ENCODE measurements around the gene CNTN6. TPM values are rescaled to one million over a fixed set of nuclear protein-coding genes. Genes with fewer than 3 reads are reported as not detected.

CNTN6 gene
- total RNA-seq, 1 donor from 2014 or later, result 2.2 TPM

DNA sequence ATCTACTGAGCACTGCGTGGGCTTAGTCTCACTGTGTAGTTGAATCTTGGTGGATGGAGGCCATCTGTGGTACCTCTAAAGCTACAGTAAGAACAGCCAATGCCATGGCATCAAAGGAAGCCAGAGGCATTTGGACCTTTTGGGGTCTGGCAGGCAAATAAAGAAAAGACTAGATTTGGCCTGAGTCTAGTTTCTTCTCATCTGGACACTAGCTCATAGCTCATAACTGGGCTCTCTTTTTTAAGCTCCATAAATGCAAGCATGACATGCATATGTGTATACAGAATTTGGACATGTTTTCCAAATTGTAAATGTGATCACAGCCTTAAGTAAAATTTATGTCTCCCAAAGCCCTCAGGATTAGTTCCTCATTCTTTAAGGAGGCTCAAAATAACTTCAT is 107.5 kb downstream of the CNTN6 start:
- Mint-ChIP-seq H3K36me3 (no peaks in the 10 kb centered on the region), H3K9me3 (no peaks in the 10 kb centered on the region), H3K27ac (no peak overlapping the region), H3K4me1 (no peaks in the 10 kb centered on the region), H3K4me3 (no peak overlapping the region), H3K27me3 (ENCODE audit: insufficient read depth, low read depth) (no peaks in the 10 kb centered on the region)
- Histone ChIP-seq H3K27me3 (no peaks in the 10 kb centered on the region), H2AFZ (replicated peaks) (no peak overlapping the region), H3K9me3 (ENCODE audit: low read depth) (no peaks in the 10 kb centered on the region), H3K4me2 (no peak overlapping the region), H4K20me1 (ENCODE audit: low read depth) (no peaks in the 10 kb centered on the region), H3K4me1 (peaks cover 24% of the 10 kb centered on the region), H3K79me2 (ENCODE audit: low read depth) (no peaks in the 10 kb centered on the region), H3K9ac (no peak overlapping the region), H3F3A (ENCODE audit: low read depth) (peaks cover 8% of the 10 kb centered on the region), H3K36me3 (no peaks in the 10 kb centered on the region), H3K4me3 (no peak overlapping the region), H3K27ac (no peak overlapping the region)
- no peak for DNase-seq (ENCODE audit: low spot score)
- TF ChIP-seq EZH2 (IDR thresholded peaks at IDR 0.05) (no peak), EZH2phosphoT487 (IDR thresholded peaks at IDR 0.05) (no peak)
- TF ChIP-seq, protein P1, sequence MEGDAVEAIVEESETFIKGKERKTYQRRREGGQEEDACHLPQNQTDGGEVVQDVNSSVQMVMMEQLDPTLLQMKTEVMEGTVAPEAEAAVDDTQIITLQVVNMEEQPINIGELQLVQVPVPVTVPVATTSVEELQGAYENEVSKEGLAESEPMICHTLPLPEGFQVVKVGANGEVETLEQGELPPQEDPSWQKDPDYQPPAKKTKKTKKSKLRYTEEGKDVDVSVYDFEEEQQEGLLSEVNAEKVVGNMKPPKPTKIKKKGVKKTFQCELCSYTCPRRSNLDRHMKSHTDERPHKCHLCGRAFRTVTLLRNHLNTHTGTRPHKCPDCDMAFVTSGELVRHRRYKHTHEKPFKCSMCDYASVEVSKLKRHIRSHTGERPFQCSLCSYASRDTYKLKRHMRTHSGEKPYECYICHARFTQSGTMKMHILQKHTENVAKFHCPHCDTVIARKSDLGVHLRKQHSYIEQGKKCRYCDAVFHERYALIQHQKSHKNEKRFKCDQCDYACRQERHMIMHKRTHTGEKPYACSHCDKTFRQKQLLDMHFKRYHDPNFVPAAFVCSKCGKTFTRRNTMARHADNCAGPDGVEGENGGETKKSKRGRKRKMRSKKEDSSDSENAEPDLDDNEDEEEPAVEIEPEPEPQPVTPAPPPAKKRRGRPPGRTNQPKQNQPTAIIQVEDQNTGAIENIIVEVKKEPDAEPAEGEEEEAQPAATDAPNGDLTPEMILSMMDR (IDR thresholded peaks at IDR 0.05), result no peak

DNA sequence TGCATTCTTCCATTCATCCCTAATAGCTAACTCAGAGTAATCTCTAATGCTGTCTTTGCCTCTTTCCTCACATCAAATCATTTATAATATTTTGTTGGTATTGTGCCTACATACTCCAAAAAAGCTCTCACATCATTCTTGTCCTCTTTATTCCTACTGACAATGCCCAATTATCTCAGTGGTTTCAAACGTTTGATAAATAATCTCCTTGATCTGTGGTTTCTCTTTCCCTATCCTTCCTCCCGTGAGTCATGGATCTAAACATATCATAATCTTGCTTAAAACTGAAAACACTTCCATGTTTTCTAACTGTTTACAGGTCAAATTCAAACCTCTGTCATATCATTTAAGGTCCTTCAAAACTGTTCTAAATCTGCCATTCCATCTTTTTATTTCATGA is 115.1 kb downstream of the CNTN6 start:
- TF ChIP-seq, protein P1 (IDR thresholded peaks at IDR 0.05), result no peak
- TF ChIP-seq EZH2phosphoT487 (IDR thresholded peaks at IDR 0.05) (no peak), EZH2 (IDR thresholded peaks at IDR 0.05) (no peak)
- Histone ChIP-seq H3K79me2 (ENCODE audit: low read depth) (no peaks in the 10 kb centered on the region), H2AFZ (replicated peaks) (no peak overlapping the region), H4K20me1 (ENCODE audit: low read depth) (no peaks in the 10 kb centered on the region), H3K27me3 (no peaks in the 10 kb centered on the region), H3K4me3 (no peak overlapping the region), H3K4me2 (no peak overlapping the region), H3K9me3 (ENCODE audit: low read depth) (no peaks in the 10 kb centered on the region), H3K27ac (no peak overlapping the region), H3K9ac (no peak overlapping the region), H3F3A (ENCODE audit: low read depth) (no peaks in the 10 kb centered on the region), H3K4me1 (no peaks in the 10 kb centered on the region), H3K36me3 (no peaks in the 10 kb centered on the region)
- Mint-ChIP-seq H3K9me3 (no peaks in the 10 kb centered on the region), H3K27ac (no peak overlapping the region), H3K36me3 (no peaks in the 10 kb centered on the region), H3K4me1 (peaks cover 3% of the 10 kb centered on the region), H3K4me3 (no peak overlapping the region), H3K27me3 (ENCODE audit: insufficient read depth, low read depth) (no peaks in the 10 kb centered on the region)
- DNase-seq (ENCODE audit: low spot score), result no peak

- Histone ChIP-seq H3K9me3 (ENCODE audit: low read depth) (no peaks in the 10 kb centered on the region), H2AFZ (replicated peaks) (no peak overlapping the region), H3K27me3 (no peaks in the 10 kb centered on the region), H3K4me1 (no peaks in the 10 kb centered on the region), H3K4me2 (no peak overlapping the region), H3F3A (ENCODE audit: low read depth) (no peaks in the 10 kb centered on the region), H3K9ac (no peak overlapping the region), H4K20me1 (ENCODE audit: low read depth) (no peaks in the 10 kb centered on the region), H3K27ac (no peak overlapping the region), H3K4me3 (no peak overlapping the region), H3K36me3 (no peaks in the 10 kb centered on the region), H3K79me2 (ENCODE audit: low read depth) (no peaks in the 10 kb centered on the region)
- Mint-ChIP-seq H3K36me3 (no peaks in the 10 kb centered on the region), H3K4me1 (peaks cover 3% of the 10 kb centered on the region), H3K27ac (no peak overlapping the region), H3K9me3 (no peaks in the 10 kb centered on the region), H3K27me3 (ENCODE audit: insufficient read depth, low read depth) (peaks cover 6% of the 10 kb centered on the region), H3K4me3 (no peak overlapping the region)
- TF ChIP-seq EZH2phosphoT487 (IDR thresholded peaks at IDR 0.05), result no peak
- DNase-seq (ENCODE audit: low spot score), result no peak
Measured at GRCh38 chr3:1214933-1215332, 122.1 kb downstream of the CNTN6 start.

DNA sequence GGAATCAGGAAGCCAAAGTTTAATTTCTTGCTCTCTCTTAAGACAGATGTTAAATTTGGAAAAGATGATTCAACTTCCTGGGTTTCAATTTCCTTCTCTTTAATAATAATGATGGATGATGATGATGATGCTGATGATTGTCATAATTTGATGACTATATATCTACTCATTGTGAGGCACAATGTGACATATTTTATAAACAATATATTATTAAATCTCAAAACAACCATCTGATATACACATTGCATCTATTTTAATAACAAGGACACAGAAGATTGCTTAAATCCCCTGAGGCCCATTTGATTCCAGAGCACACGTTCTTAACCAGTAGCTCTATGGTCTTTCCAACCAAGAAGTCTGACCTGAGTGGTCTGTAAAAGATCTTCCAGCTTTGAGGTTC is 124.0 kb downstream of the CNTN6 start:
- Histone ChIP-seq H3K4me1 (no peaks in the 10 kb centered on the region), H3K79me2 (ENCODE audit: low read depth) (no peaks in the 10 kb centered on the region), H3K36me3 (no peaks in the 10 kb centered on the region), H3K27ac (no peak overlapping the region), H3F3A (ENCODE audit: low read depth) (no peaks in the 10 kb centered on the region), H3K4me3 (no peak overlapping the region), H3K9ac (no peak overlapping the region), H3K27me3 (no peaks in the 10 kb centered on the region), H3K4me2 (no peak overlapping the region), H4K20me1 (ENCODE audit: low read depth) (no peaks in the 10 kb centered on the region), H3K9me3 (ENCODE audit: low read depth) (no peaks in the 10 kb centered on the region), H2AFZ (replicated peaks) (no peak overlapping the region)
- Mint-ChIP-seq H3K4me3 (no peak overlapping the region), H3K4me1 (no peaks in the 10 kb centered on the region), H3K9me3 (no peaks in the 10 kb centered on the region), H3K36me3 (no peaks in the 10 kb centered on the region), H3K27ac (no peak overlapping the region), H3K27me3 (ENCODE audit: insufficient read depth, low read depth) (peaks cover 8% of the 10 kb centered on the region)
- no peak for DNase-seq (ENCODE audit: low spot score)
- TF ChIP-seq, protein P1 (IDR thresholded peaks at IDR 0.05), result no peak
- TF ChIP-seq EZH2 (IDR thresholded peaks at IDR 0.05) (no peak), EZH2phosphoT487 (IDR thresholded peaks at IDR 0.05) (no peak)
